Smooth muscle cell (in vitro differentiated cells): ENCODE measurements around the gene TTC9. TPM values are rescaled to one million over a fixed set of nuclear protein-coding genes. Genes with fewer than 3 reads are reported as not detected.

Experiments
- DNase-seq: peaks from one replicate; lab custom pipeline; 2025; ENCODE audit not compliant: unreplicated experiment; lab: John Stamatoyannopoulos, UW
- H2AFZ ChIP-seq: fragments of 200-600 bp; sonication (generic); 2 replicates; pipeline ENCODE4 v1.6.0; 2016; ENCODE audit warnings: antibody characterized with exemption, low read depth, mild to moderate bottlenecking
- H3F3A ChIP-seq: fragments of 200-600 bp; sonication (generic); 2 replicates; pipeline ENCODE4 v1.6.0; 2017; ENCODE audit warnings: antibody characterized with exemption, low read depth
- H3K27ac ChIP-seq: fragments of 200-600 bp; sonication (generic); 2 replicates; pipeline ENCODE4 v1.5.1; 2016; ENCODE audit warnings: low read depth, mild to moderate bottlenecking
- H3K27me3 ChIP-seq: fragments of 200-600 bp; sonication (generic); 2 replicates; pipeline ENCODE4 v1.6.1; 2016; ENCODE audit warnings: low read depth, mild to moderate bottlenecking
- H3K36me3 ChIP-seq: fragments of 200-600 bp; sonication (generic); 2 replicates; pipeline ENCODE4 v1.5.1; 2016; ENCODE audit warnings: low read depth
- H3K4me1 ChIP-seq: fragments of 200-600 bp; sonication (generic); 2 replicates; pipeline ENCODE4 v1.5.1; 2016; ENCODE audit warnings: low read depth
- H3K4me2 ChIP-seq: fragments of 200-600 bp; sonication (generic); 2 replicates; pipeline ENCODE4 v1.6.0; 2016; ENCODE audit warnings: mild to moderate bottlenecking
- H3K4me3 ChIP-seq: fragments of 200-600 bp; sonication (generic); 2 replicates; pipeline ENCODE4 v1.5.1; 2016; ENCODE audit warnings: mild to moderate bottlenecking
- H3K79me2 ChIP-seq: fragments of 200-600 bp; sonication (generic); 2 replicates; pipeline ENCODE4 v1.6.0; 2016; ENCODE audit warnings: low read depth, mild to moderate bottlenecking
- H3K9ac ChIP-seq: fragments of 200-600 bp; sonication (generic); 2 replicates; pipeline ENCODE4 v1.6.0; 2016; ENCODE audit warnings: low read depth
- H3K9me3 ChIP-seq: fragments of 200-600 bp; sonication (generic); replicated peaks from 2 replicates; pipeline ENCODE4 v1.5.1; 2016; ENCODE audit warnings: low read depth
- H4K20me1 ChIP-seq: fragments of 200-600 bp; sonication (generic); 2 replicates; pipeline ENCODE4 v1.6.0; 2016; ENCODE audit warnings: low read depth
- WGBS: methylation state at CpG from one replicate; pipeline ENCODE4 v1.1.7; 2016; ENCODE audit warnings: low lambda C conversion rate; 5-methylcytosine and 5-hydroxymethylcytosine counted together
- polyA plus RNA-seq: library from polyadenylated mRNA; unstranded; fragments of >200 nt; fragmentation: Nextera tagmentation; extraction: Ambion mirVana; gene quantifications from 2 replicates; pipeline ENCODE4 v1.2.1, GENCODE V29; 2016
- small RNA-seq: library from RNA; depleted of rRNA; stranded (forward); fragments of <200 nt; gene quantifications from one replicate; pipeline ENCODE3, GENCODE V24; 2014
- total RNA-seq: library from RNA; depleted of rRNA; stranded (reverse); fragments of >200 nt; gene quantifications from 2 replicates; pipeline ENCODE4 v1.2.3, GENCODE V29; 2014
- TF ChIP-seq, protein P1 (sequence below): fragments of 200-600 bp; sonication (generic); IDR thresholded peaks from 2 replicates; pipeline ENCODE4 v1.5.1; 2017; ENCODE audit warnings: borderline replicate concordance, mild to moderate bottlenecking, antibody characterized with exemption; ENCODE audit not compliant: insufficient read depth, poor library complexity, severe bottlenecking

Gene TTC9
- total and polyA plus RNA-seq, 2 experiments from 2014 or later, result 1.2 to 4.4 TPM

DNA sequence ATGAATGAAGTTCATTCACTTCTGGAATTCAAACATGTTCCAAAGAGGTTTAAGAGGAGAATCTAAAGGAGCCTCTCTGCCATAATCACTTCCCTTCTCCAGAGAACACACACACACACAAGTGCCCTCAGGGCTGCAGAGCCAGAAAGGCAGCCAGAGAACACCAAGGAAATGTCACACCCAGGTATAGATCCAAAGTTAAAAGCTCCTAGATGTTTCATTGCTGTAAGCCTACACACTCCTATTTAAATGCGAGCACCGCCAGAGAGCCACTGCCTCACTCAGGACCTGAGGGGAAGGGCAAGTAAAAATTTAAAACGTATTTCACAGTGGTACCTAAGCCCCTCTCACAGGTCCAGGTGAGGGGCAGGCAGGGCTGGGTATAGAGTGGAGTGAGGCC, 82.4 kb downstream of the TTC9 start:
- H3K4me1 ChIP-seq, result no peaks in the 10 kb centered on the region
- no peak overlapping the region for H3K4me2 ChIP-seq
- no peaks in the 10 kb centered on the region for H3K79me2 ChIP-seq
- no peaks in the 10 kb centered on the region for H3K9me3 ChIP-seq
- TF ChIP-seq, protein P1, sequence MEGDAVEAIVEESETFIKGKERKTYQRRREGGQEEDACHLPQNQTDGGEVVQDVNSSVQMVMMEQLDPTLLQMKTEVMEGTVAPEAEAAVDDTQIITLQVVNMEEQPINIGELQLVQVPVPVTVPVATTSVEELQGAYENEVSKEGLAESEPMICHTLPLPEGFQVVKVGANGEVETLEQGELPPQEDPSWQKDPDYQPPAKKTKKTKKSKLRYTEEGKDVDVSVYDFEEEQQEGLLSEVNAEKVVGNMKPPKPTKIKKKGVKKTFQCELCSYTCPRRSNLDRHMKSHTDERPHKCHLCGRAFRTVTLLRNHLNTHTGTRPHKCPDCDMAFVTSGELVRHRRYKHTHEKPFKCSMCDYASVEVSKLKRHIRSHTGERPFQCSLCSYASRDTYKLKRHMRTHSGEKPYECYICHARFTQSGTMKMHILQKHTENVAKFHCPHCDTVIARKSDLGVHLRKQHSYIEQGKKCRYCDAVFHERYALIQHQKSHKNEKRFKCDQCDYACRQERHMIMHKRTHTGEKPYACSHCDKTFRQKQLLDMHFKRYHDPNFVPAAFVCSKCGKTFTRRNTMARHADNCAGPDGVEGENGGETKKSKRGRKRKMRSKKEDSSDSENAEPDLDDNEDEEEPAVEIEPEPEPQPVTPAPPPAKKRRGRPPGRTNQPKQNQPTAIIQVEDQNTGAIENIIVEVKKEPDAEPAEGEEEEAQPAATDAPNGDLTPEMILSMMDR, result no peak
- DNase-seq, result no peak
- no peaks in the 10 kb centered on the region for H3K36me3 ChIP-seq
- H3K9ac ChIP-seq, result no peak overlapping the region
- H3K27me3 ChIP-seq, result no peaks in the 10 kb centered on the region
- no peak overlapping the region for H3K27ac ChIP-seq
- H3F3A ChIP-seq, result no peaks in the 10 kb centered on the region
- WGBS, result 55% methylated on average over 3 of the region's 3 CpGs
- H3K4me3 ChIP-seq, result no peak overlapping the region
- H4K20me1 ChIP-seq, result no peaks in the 10 kb centered on the region
- no peak overlapping the region for H2AFZ ChIP-seq

DNA sequence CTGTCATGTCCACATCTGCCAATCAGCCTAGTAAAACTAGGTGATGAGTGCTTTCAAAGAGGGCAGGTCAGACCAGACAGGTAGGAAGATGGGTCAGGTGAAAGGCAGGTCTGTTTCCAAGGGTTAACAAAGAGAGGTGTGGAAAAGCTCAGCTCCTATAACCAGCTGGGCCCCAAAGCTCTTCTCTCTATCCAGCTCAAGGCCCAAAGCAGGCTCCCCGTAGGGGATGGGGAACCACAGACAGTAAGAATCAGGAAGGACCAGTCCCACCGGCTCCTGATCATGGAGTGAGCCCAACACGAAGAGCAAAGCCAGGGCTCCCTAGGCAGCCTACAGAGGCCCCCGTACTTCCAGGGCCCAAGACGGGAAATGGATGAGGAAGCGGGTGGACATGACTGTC, 83.2 kb downstream of the TTC9 start:
- Histone ChIP-seq H4K20me1 (no peaks in the 10 kb centered on the region), H3K4me1 (no peaks in the 10 kb centered on the region), H3K9me3 (no peaks in the 10 kb centered on the region), H3F3A (no peaks in the 10 kb centered on the region), H3K27me3 (no peaks in the 10 kb centered on the region), H3K4me2 (no peak overlapping the region), H3K9ac (no peak overlapping the region), H3K36me3 (no peaks in the 10 kb centered on the region), H3K27ac (peak overlapping the region; percentile 42), H3K4me3 (no peak overlapping the region), H3K79me2 (no peaks in the 10 kb centered on the region), H2AFZ (no peak overlapping the region)
- TF ChIP-seq, protein P1, result no peak
- no peak for DNase-seq
- WGBS, result 70% methylated on average over 6 of the region's 6 CpGs

Small RNA genes within 50 kb of the gene (small RNA-seq; reads per million reads assigned to genes)
- not detected for gene RN7SL77P

Other genes with a start within 250 kb of the TTC9 start
- 14.8 and 18.0 TPM in 2 replicates for gene SYNJ2BP, start 224.8 kb upstream of the TTC9 start, total RNA-seq
- gene SYNJ2BP, start 224.8 kb upstream of the TTC9 start, polyA plus RNA-seq, result 18.8 and 22.6 TPM in 2 replicates
- not detected in 2 replicates for gene ADAM21, start 189.7 kb upstream of the TTC9 start, total RNA-seq
- 0.21 TPM in 1 of 2 replicates, not detected in the other for gene ADAM21, start 189.7 kb upstream of the TTC9 start, polyA plus RNA-seq
- gene ADAM20, start 106.9 kb upstream of the TTC9 start, total RNA-seq, result 1.1 and 2.6 TPM in 2 replicates
- gene ADAM20, start 106.9 kb upstream of the TTC9 start, polyA plus RNA-seq, result not detected in 2 replicates
- gene MED6, start 41.3 kb upstream of the TTC9 start, total RNA-seq, result 40.9 and 58.2 TPM in 2 replicates
- gene MED6, start 41.3 kb upstream of the TTC9 start, polyA plus RNA-seq, result 45.0 and 45.6 TPM in 2 replicates
- gene MAP3K9, start 167.6 kb downstream of the TTC9 start, total RNA-seq, result 2.0 and 2.4 TPM in 2 replicates
- 0.22 and 1.8 TPM in 2 replicates for gene MAP3K9, start 167.6 kb downstream of the TTC9 start, polyA plus RNA-seq